SK-N-MC (cell line): Measurements from ENCODE around the gene IGFN1.

Source experiments
- EZH2 ChIP-seq: fragments of 200-600 bp; sonication (generic); IDR thresholded peaks from one replicate; pipeline ENCODE4 v1.6.1; 2017; ENCODE audit warnings: antibody characterized with exemption
- FOXP2 ChIP-seq: optimal IDR thresholded peaks from 2 replicates; pipeline ENCODE3; 2011; ENCODE audit warnings: mild to moderate bottlenecking, moderate library complexity; ENCODE audit not compliant: insufficient read depth; ENCODE audit errors: extremely low read length, control extremely low read depth
- POLR2AphosphoS5 ChIP-seq: IDR thresholded peaks from 2 replicates; pipeline ENCODE4 v1.6.1; 2012; ENCODE audit warnings: mild to moderate bottlenecking, low read depth, low read length, borderline replicate concordance

- TF ChIP-seq EZH2 (no peak), POLR2AphosphoS5 (no peak), FOXP2 (no peak)
Measured at GRCh38 chr1:201270616-201271390, 80.2 kb downstream of the IGFN1 start.
